Stimulated activated CD4-positive, alpha-beta T cell treated with anti-CD3 and anti-CD28 coated beads, Interleukin-2, amount 100 ng/mL, for 4 hours (primary cell): ENCODE results near the gene KLHL1.

Source experiments
- DNase-seq: peaks from one replicate; pipeline ENCODE4 v3.0.0-alpha.2; 2020; ENCODE audit warnings: low read depth

KLHL1 gene

GRCh38 chr13:69676286-69676685 is 432.0 kb downstream of the KLHL1 start:
- DNase-seq: no peak

GRCh38 chr13:69660155-69660554 is 448.1 kb downstream of the KLHL1 start:
- DNase-seq: no peak

DNA sequence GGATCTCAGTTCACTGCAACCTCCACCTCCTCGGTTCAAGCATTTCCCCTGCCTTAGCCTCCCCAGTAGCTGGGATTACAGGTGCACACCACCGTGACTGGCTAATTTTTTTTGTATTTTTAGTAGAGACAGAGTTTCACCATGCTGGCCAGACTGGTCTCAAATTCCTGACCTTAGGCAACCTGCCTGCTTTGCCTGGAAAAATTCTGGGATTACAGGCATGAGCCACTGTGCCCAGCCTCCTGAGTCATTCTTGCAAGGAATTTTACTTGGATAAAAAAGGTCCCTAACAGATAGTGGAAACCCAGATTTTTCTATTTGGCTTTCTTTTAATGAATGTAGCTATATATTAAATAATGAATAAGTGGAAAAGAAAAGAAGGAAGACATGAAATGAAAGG is 450.6 kb downstream of the KLHL1 start:
- DNase-seq: no peak

- no peak for DNase-seq
Measured at GRCh38 chr13:69654392-69654791, 453.9 kb downstream of the KLHL1 start.
